Adrenal gland (tissue), 5 donors: ENCODE results near the gene TMPRSS4.

Source experiments
- CTCF ChIP-seq, 6 experiments: fragments of 450-650 bp in 4 of 6; fragments of 200-600 bp in 2 of 6; sonication (generic) in 1 of 6; IDR thresholded peaks; 1 replicate in 5 of 6; 2 replicates in 1 of 6; pipeline versions ENCODE4 v1.5.1 to v1.8.0; 2016 to 2021; ENCODE audit warnings: antibody characterized with exemption in 6 of 6, mild to moderate bottlenecking in 2 of 6, moderate library complexity in 1 of 6
- POLR2A ChIP-seq, 2 donors: fragments of 450-650 bp; IDR thresholded peaks; one replicate each; pipeline ENCODE4 v1.6.1; 2017; ENCODE audit warnings: antibody characterized with exemption in 2 of 2, mild to moderate bottlenecking in 2 of 2, moderate library complexity in 1 of 2
- donor health status: DM: no; HTN: no; CAD: no.

GRCh38 chr11:118135051-118135795 lies 58.3 kb downstream of the TMPRSS4 start:
- TF ChIP-seq POLR2A (IDR thresholded peaks at IDR 0.05), result no peak
- no peak for TF ChIP-seq CTCF (IDR thresholded peaks at IDR 0.05)
